GM12875 (cell line): ENCODE measurements around the gene METTL22.

ENCODE experiments used
- H3K4me3 ChIP-seq: one replicate; pipeline ENCODE4 v1.5.1; 2011; ENCODE audit warnings: low read depth, low read length, control low read depth
- TF ChIP-seq, protein P1 (sequence below): IDR thresholded peaks from 2 replicates; pipeline ENCODE4 v1.5.1; 2011; ENCODE audit warnings: low read depth, mild to moderate bottlenecking, control low read depth, inconsistent platforms, low read length, moderate library complexity, borderline replicate concordance; ENCODE audit not compliant: insufficient read depth

Gene METTL22

DNA sequence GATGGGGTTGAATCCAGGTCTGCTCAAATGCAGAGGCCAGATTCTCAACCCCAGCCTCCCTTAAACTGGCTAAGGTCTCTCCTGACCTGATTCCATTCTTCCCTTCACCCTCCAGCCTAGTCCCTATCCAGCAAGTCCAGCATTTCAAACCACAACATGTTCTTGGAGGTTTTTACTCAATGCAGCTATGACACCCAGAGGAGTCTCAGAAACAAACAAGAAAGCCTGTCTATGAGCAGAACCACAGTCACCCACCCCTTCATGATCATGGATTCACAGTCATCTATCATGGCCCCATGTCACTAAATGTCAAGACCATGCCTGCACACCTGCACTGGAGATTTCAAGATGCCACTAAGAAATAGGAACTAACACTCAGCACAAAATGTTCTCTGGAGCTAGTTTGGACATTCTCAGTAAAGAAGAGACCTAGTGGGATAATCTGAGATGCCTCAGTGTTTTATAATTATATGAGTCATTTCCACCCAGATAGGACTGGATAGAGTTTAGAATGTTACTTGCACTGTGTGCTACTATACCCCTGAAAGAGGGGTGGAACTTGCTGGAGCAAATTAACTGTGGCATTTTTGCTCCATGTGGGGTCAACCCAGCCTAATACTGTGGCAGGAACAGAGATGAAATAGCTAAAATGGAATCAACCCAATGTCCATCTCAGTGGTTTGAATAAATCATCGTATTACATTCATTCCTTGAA, 9.5 kb upstream of the METTL22 start:
- TF ChIP-seq, protein P1, sequence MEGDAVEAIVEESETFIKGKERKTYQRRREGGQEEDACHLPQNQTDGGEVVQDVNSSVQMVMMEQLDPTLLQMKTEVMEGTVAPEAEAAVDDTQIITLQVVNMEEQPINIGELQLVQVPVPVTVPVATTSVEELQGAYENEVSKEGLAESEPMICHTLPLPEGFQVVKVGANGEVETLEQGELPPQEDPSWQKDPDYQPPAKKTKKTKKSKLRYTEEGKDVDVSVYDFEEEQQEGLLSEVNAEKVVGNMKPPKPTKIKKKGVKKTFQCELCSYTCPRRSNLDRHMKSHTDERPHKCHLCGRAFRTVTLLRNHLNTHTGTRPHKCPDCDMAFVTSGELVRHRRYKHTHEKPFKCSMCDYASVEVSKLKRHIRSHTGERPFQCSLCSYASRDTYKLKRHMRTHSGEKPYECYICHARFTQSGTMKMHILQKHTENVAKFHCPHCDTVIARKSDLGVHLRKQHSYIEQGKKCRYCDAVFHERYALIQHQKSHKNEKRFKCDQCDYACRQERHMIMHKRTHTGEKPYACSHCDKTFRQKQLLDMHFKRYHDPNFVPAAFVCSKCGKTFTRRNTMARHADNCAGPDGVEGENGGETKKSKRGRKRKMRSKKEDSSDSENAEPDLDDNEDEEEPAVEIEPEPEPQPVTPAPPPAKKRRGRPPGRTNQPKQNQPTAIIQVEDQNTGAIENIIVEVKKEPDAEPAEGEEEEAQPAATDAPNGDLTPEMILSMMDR: no peak
- no peak overlapping the region for H3K4me3 ChIP-seq

DNA sequence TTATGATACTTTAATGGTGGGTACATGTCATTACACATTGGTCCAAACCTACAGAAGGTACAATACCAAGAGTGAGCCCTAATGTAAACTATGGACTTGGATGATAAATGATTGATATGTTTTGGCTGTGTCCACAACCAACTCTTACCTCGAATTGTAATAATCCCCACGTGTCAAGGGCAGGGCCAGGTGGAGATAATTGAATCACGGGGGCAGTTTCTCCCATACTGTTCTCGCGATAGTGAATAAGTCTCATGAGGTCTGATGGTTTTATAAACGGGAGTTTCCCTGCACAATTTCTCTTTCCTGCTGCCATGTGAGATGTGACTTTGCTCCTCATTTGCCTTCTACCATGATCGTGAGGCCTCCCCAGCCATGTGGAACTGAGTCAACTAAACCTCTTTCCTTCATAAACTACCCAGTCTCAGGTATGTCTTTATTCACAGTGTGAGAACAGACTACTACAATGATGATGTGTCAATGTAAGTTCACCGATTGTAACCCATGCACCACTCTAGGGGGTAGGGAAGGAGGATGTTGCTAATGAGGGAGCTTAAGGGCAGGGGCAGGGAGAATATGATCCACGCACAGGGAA, 7.0 kb upstream of the METTL22 start:
- H3K4me3 ChIP-seq: no peak overlapping the region
- TF ChIP-seq, protein P1: no peak

DNA sequence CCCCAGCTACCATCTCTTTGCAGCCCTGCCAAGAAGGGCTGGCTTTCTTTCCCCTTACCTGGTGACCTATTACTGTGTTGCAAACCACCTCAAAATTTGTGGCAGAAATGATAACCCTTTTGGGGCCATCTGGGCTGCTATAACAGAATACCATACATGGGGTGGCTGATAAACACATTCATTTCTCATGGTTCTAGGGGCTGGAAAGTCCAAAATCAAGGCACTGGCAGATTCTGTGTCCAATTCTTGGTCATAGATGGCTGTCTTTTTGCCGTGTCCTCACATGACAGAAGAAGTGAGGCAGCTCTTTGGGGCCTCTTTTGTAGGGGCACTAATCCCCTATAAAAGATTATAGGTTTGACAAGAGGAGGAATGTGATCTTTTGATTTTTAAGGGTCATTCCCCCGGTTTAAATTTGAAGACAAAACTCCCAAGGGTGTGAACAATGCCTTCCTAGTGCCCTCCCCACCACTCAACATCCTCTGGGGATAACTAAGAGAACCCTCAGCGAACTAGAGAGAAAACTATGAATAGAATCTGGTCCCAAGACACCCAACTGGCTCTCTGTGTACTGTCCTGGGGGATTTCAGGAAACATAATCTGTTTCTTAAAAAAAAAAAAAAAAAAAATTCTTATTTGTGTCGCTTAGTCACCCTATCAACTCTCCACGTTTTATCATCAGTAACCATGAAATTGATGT, 1.7 kb upstream of the METTL22 start:
- no peak overlapping the region for H3K4me3 ChIP-seq
- TF ChIP-seq, protein P1: no peak

DNA sequence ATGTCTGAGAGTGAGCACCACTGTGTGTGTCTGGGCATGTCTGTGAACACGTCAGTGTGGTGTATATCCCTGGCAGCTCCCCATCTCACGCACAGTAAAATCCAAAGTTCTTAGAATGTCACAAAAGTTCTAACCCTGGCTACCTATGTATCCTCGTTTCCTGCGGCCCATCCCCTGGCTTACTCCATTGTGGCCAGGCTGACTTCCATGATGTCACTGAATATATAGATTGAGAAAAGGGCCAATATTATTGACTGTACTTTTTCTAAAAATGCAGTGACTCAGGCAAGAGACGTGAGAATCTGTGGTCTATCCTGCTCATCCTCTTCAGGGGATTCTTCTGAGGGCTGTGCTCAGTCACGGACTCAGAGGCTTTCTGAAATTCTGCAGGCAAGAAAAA, 963 bp upstream of the METTL22 start:
- TF ChIP-seq, protein P1: no peak
- H3K4me3 ChIP-seq: no peak overlapping the region

DNA sequence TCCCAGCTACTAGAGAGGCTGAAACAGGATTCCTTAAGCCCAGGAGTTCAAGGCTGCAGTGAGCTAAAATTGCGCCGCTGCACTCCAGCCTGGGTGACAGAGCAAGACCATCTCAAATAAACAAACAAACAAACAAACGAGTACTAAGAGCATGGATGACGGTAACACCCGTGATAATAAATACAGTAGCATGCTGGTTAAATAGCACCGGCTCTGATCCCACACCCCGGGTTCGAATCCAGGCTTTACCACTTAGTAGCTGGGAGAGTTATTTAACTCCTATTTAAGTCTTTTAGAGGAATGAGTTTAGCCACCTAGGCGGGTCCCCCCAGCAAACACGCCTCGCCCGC, 301 bp upstream of the METTL22 start:
- TF ChIP-seq, protein P1: no peak
- H3K4me3 ChIP-seq: peak overlapping the region; percentile 60

DNA sequence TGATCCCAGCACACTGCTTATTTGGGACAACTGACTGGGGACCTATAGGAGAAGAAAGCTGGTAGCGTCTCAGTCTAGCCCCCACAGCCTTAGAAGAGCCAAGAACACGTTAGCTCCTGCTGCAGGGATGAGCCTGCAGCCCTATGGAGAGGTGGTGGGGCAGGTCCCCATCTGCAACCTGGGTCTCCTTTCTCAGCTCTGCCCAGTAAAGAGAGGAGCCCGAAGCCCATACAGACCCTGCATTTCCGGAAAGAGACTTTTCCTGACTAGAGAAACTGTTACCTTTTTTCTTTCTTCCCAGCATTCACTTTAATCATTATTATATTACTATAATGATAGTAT, 788 bp downstream of the METTL22 start:
- peak overlapping the region; percentile 60 for H3K4me3 ChIP-seq
- TF ChIP-seq, protein P1: no peak

DNA sequence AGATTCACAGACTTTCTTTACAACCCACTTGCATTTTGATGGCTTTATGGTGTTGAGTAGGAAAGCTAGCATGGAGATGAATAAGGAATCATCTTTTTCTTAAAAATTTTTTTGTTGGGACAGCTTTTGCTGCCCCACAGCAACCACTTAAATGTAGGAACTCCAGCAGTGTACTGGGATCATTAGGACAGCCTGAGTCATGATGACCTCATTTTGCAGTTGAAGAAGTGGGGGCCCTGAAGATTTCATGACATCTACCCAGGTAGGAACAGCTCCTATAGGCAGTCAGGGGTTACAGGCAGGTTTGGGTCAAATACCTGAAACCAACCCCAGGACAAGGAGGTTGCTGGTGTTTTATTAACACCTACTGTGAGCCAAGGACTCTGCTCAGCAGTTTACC, 2.1 kb downstream of the METTL22 start:
- H3K4me3 ChIP-seq: no peak overlapping the region
- TF ChIP-seq, protein P1: no peak
